AG10803 (cell line): Measurements from ENCODE around the gene ZNF12.
"Not testable (repeated sequence)": the region's sequence is repeated elsewhere in the genome, so short reads cannot be mapped to it uniquely, and the experiment has no call there.

Experiments
- DNase-seq: peaks from one replicate; pipeline ENCODE4 v3.0.0; 2010; ENCODE audit warnings: low read depth
- H3K4me3 ChIP-seq: 2 replicates; pipeline ENCODE4 v1.5.1; 2011; ENCODE audit warnings: mild to moderate bottlenecking, low read length, control low read depth
- TF ChIP-seq, protein P1 (sequence below): conservative IDR thresholded peaks from 2 replicates; pipeline ENCODE4 v1.5.1; 2011; ENCODE audit warnings: mild to moderate bottlenecking, low read length, control low read depth, inconsistent platforms

The ZNF12 gene

DNA sequence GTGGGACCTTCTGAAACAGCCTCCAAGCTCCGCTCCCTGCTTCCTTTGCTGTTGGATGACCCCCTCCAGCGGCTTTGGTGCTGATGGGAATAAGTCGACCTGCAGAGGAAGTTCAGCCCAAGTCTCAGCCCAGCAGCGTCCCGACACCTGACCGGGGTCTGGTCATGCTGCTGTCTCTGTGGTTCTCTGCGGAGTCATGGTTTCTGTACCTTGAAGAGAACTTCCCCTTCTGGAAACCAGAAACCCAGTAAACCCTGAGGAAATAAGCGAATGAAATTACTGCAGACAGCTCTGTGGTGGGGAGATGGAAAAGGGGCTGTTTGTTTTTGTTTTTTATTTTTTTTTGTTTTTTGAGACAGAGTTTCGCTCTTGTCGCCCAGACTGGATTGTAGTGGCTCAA, 18.3 kb upstream of the ZNF12 start:
- DNase-seq = no peak
- no peak overlapping the region for H3K4me3 ChIP-seq
- TF ChIP-seq, protein P1, sequence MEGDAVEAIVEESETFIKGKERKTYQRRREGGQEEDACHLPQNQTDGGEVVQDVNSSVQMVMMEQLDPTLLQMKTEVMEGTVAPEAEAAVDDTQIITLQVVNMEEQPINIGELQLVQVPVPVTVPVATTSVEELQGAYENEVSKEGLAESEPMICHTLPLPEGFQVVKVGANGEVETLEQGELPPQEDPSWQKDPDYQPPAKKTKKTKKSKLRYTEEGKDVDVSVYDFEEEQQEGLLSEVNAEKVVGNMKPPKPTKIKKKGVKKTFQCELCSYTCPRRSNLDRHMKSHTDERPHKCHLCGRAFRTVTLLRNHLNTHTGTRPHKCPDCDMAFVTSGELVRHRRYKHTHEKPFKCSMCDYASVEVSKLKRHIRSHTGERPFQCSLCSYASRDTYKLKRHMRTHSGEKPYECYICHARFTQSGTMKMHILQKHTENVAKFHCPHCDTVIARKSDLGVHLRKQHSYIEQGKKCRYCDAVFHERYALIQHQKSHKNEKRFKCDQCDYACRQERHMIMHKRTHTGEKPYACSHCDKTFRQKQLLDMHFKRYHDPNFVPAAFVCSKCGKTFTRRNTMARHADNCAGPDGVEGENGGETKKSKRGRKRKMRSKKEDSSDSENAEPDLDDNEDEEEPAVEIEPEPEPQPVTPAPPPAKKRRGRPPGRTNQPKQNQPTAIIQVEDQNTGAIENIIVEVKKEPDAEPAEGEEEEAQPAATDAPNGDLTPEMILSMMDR = no peak

DNA sequence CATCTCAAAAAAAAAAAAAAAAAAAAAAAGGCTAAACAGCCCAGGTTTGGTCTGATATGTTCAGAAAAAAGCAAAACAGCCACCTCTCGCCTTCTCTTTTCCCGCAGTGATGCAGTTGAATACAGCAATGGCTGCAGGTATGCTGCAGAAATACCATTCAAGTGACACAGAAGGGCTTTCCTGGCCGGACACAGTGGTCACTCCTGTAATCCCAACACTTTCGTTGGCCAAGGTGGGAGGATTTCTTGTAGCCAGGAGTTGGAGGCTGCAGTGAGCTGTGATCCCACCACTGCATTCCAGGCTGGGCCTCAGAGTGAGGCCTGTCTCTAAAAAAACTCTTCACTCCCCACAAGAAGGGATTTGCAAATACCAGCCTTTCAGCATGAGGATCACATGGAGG, 17.6 kb upstream of the ZNF12 start:
- not testable (repeated sequence) for DNase-seq, H3K4me3 ChIP-seq

DNA sequence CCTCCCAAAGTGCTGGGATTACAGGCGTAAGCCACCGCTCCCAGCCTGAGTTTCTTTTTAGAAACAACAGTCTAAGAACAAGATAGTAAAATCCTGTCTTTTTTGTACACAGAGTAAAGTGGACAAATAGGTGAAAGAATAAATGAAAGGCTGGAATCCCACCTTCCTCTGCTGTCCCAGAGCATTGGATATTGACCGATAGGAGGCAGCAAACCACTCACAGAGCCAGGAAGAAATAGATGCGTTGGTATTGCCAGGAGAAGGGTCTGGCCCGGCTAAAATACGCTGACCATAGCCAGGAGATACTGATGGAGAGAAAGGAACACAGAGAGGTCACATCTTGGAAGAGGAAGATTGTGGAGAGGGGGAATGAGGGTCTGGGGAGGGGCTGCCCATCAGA, 11.4 kb upstream of the ZNF12 start:
- H3K4me3 ChIP-seq = no peak overlapping the region
- TF ChIP-seq, protein P1 = no peak
- DNase-seq = no peak

DNA sequence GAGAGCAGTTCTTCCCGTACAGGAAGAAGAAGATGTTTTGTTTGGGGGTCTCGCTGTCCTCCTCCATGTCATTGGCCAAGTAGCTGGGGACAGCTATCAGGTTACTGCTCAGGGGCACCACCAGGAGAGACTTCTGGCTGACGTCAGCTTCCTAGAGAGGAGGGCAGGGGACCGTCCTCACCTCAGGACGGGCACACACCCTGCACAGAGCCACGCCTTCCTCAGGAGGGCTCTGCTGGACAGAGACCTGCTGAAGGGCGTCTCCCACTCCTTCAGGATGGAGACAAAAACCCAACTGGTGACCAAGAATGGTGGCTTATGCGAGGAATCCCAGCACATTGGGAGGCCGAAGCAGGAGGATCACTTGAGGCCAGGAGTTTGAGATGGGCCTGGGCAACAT, 9.2 kb upstream of the ZNF12 start:
- DNase-seq, H3K4me3 ChIP-seq: not testable (repeated sequence)

DNA sequence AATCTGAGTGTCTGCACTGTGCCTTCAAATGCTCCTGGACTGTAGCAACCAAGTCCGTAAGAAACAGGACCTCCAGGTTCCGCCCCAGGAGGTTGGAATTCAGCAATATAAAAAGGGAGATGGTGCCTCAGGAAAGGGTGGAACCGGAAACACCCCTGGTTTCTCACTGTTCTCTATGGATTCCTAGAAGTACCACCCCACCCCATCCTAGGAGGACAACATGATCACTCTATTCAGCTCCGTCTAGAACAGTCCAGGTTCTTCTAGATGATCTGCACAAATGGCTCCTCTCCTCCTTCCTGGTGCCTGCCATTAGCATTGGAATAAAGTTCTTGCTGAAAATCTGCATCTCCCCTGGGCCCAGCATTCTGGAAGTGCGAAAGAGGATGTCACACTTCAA, 7.6 kb upstream of the ZNF12 start:
- TF ChIP-seq, protein P1 = no peak
- no peak for DNase-seq
- H3K4me3 ChIP-seq = no peak overlapping the region

DNA sequence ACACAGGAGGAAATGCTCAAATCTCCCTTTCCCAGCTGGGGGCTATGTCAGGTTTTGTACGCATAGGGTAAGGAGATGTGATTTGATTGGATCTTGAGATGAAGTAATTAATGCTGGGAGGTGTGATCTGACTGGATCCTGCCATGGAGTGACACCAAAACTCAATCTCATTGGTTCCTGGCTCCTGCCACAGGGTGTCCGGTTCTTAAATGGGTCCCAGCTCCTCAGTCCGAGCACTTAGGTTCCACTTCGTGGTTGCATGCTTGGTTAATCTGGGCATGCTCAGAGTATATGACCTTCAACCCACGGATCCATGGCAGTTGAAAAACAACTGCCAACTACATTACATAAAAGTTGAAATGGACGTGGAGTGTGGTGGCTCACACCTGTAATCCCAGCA, 3.1 kb upstream of the ZNF12 start:
- no peak for DNase-seq

DNA sequence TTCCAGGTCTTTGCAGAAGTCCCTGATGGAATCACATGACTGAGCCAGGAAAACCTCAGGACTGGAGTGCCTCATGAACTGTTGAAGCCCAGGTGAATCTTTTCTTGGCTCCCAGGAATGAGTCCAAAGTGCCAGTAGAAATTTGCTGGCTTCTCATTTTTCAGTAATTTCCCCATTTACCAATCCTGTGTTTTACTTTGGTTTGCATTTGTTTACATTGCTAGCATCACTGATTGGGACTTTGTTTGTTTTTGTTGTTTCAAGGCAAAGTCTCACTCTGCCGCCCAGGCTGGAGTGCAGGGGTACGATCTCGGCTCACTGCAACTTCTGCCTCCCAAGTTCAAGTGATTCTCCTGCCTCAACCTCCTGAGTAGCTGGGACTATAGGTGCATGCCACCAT, 1.6 kb upstream of the ZNF12 start:
- no peak for DNase-seq
- no peak overlapping the region for H3K4me3 ChIP-seq
- TF ChIP-seq, protein P1 = no peak

More for the DNA sequence above, 3.1 kb upstream of the ZNF12 start:
- no peak overlapping the region for H3K4me3 ChIP-seq
- TF ChIP-seq, protein P1 = no peak

DNA sequence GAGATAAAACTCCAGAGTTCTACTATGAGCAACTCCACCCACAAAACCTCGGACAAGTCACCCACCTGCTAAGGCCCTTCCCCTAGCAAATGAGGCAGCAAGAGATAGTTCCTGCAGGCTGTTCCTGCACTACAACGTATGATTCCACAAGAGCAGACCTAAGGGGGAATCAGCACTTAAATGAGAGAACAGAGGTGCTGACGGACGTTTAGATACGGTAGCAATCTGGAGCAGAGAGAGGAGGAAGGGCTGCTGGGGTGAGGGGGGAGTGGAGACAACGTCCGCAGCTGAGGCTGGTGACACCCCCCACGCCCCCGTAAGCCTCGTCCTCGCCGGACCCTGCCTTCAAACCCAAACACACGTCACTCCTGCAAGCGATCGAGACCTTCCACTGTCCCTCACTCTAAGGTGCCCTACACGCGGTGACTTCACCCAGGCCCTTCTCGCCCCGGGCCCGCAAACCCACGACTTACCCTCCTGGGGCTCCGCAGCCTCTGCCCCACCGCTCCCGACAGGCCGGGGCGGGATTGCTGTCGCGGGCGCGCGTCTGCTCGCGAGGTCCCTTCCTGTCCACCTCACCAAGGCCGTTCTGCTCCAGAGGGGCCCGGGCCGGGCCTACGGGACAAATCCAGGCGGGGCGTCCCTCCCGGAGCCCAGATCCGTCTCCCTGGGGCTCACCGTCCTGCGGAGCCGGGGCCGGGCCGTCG, 635 bp downstream of the ZNF12 start:
- peak; percentile 49 for DNase-seq

More for the DNA sequence above, 635 bp downstream of the ZNF12 start:
- peak overlapping the region; percentile 92 for H3K4me3 ChIP-seq
- TF ChIP-seq, protein P1 = no peak
